Hippocampal formation (tissue), 2 donors: ENCODE results near the gene VASP.
A peak's percentile ranks its signal among the peaks of the same experiment; 100 is the strongest.

ENCODE experiments used
- DNase-seq, 2 donors: peaks; one replicate each; lab custom pipeline; 2025; lab: John Stamatoyannopoulos, UW

Gene VASP

GRCh38 chr19:45506989-45507871, at the start of gene VASP:
VASP (plus strand) TSS chr19:45507479; CDS start chr19:45507772, 293 bp downstream.
- peak; percentile 69 to 73 for DNase-seq

- DNase-seq: no peak
These were observed 49.5 kb upstream of the VASP start for GRCh38 chr19:45457776-45458175.

GRCh38 chr19:45460807-45461347, 46.4 kb upstream of the VASP start:
- DNase-seq: no peak

GRCh38 chr19:45462174-45462573, 45.1 kb upstream of the VASP start:
- no peak for DNase-seq

GRCh38 chr19:45463241-45463640, 44.0 kb upstream of the VASP start:
- no peak for DNase-seq

GRCh38 chr19:45464274-45464673, 43.0 kb upstream of the VASP start:
- DNase-seq: no peak

GRCh38 chr19:45464852-45465441, 42.3 kb upstream of the VASP start:
- no peak for DNase-seq

- no peak for DNase-seq
These were observed 40.2 kb upstream of the VASP start for GRCh38 chr19:45467115-45467455.

- peak; percentile 93 for DNase-seq
These were observed 39.7 kb upstream of the VASP start, which contains the start of gene FOSB for GRCh38 chr19:45467456-45468158. FOSB (plus strand) TSS chr19:45467996; CDS start chr19:45468587, 591 bp downstream.

GRCh38 chr19:45468159-45468651, 39.1 kb upstream of the VASP start:
- no peak for DNase-seq

- no peak for DNase-seq
These were observed 38.5 kb upstream of the VASP start for GRCh38 chr19:45468803-45469131.

GRCh38 chr19:45469132-45469944, 37.9 kb upstream of the VASP start:
- DNase-seq: peak; percentile 82 to 87

- no peak for DNase-seq
These were observed 37.1 kb upstream of the VASP start for GRCh38 chr19:45469945-45470761.

- no peak for DNase-seq
These were observed 36.6 kb upstream of the VASP start for GRCh38 chr19:45470762-45471081.

GRCh38 chr19:45471111-45471930, 36.0 kb upstream of the VASP start:
- DNase-seq: no peak

- no peak for DNase-seq
These were observed 35.2 kb upstream of the VASP start for GRCh38 chr19:45471931-45472562.

GRCh38 chr19:45472563-45473366, 34.5 kb upstream of the VASP start:
- DNase-seq: no peak

- no peak for DNase-seq
These were observed 34.0 kb upstream of the VASP start for GRCh38 chr19:45473367-45473681.
